GM12878 (cell line): ENCODE data around the gene EGFR. TPM values are rescaled to one million over a fixed set of nuclear protein-coding genes. Genes with fewer than 3 reads are reported as not detected.

Experiments used
- ATAC-seq: fragments of 200-7000 bp; cut with Tn5 transposase; 3 replicates; pipeline ENCODE4 v1.9.1; 2020; ENCODE audit warnings: mild to moderate bottlenecking, moderate library complexity
- BruUV-seq: library from RNA; stranded (reverse); fragments of 400-500 nt; replicated peaks from 2 replicates; lab custom pipeline; 2021; lab: Mats Ljungman, UMichigan
- CTCF ChIA-PET: fragments of 300-600 bp; sonication (Branson Sonifier 250); formaldehyde crosslinking; extraction: SDS; loops from one replicate; lab custom pipeline; 2021; ENCODE audit warnings: inconsistent platforms; lab: Yijun Ruan, JAX
- POLR2A ChIA-PET: fragments of 350-600 bp; formaldehyde crosslinking; extraction: SDS; loops from one replicate; lab custom pipeline; 2021; ENCODE audit warnings: inconsistent platforms; lab: Charles Lee
- RAD21 ChIA-PET: fragments of 300-600 bp; sonication (Branson Sonifier 250); formaldehyde crosslinking; loops from one replicate; lab custom pipeline; 2023; ENCODE audit warnings: antibody characterized with exemption; ENCODE audit not compliant: unreplicated experiment; lab: Charles Lee
- SMC1A ChIA-PET: fragments of 300-600 bp; sonication (Branson Sonifier 250); formaldehyde crosslinking; loops from one replicate; lab custom pipeline; 2023; ENCODE audit not compliant: unreplicated experiment, uncharacterized antibody; lab: Charles Lee
- DNase-seq: peaks from one replicate; pipeline ENCODE4 v3.0.0-alpha.2; 2011; ENCODE audit warnings: low read depth, low spot score
- FAIRE-seq: peaks from 3 replicates; lab custom pipeline; 2011; peaks lifted over from hg19 to GRCh38; lab: Jason Lieb, UNC
- H2AFZ ChIP-seq: 2 replicates; pipeline ENCODE4 v1.6.0; 2011; ENCODE audit warnings: low read depth, low read length, control low read depth; ENCODE audit not compliant: control insufficient read depth
- H3K27ac ChIP-seq: 2 replicates; pipeline ENCODE4 v1.5.1; 2011; ENCODE audit warnings: control low read depth; ENCODE audit not compliant: control insufficient read depth, insufficient read depth
- H3K27me3 ChIP-seq, 2 experiments: replicated peaks in 1 of 2; 2 replicates each; pipeline versions ENCODE4 v1.6.0 to v1.6.1; 2011; ENCODE audit warnings: low read length in 1 of 2; ENCODE audit not compliant: control insufficient read depth in 2 of 2, insufficient read depth in 2 of 2
- H3K36me3 ChIP-seq, 2 experiments: 2 replicates each; pipeline ENCODE4 v1.5.1; 2011; ENCODE audit warnings: low read length in 1 of 2; ENCODE audit not compliant: control insufficient read depth in 2 of 2, insufficient read depth in 2 of 2
- H3K4me1 ChIP-seq: 2 replicates; pipeline ENCODE4 v1.6.1; 2011; ENCODE audit warnings: mild to moderate bottlenecking, low read length, moderate library complexity, mixed read lengths; ENCODE audit not compliant: control insufficient read depth, insufficient read depth
- H3K4me2 ChIP-seq: 2 replicates; pipeline ENCODE4 v1.6.0; 2011; ENCODE audit warnings: control low read depth; ENCODE audit not compliant: control insufficient read depth, insufficient read depth
- H3K4me3 ChIP-seq: fragments of 200-600 bp; sonication (generic); 2 replicates; pipeline ENCODE4 v1.5.1; 2016
- H3K79me2 ChIP-seq: 2 replicates; pipeline ENCODE4 v1.6.0; 2011; ENCODE audit warnings: low read length; ENCODE audit not compliant: control insufficient read depth, insufficient read depth
- H3K9ac ChIP-seq: 2 replicates; pipeline ENCODE4 v1.8.0; 2011; ENCODE audit warnings: low read length, control low read depth, mixed read lengths; ENCODE audit not compliant: control insufficient read depth, insufficient read depth
- H3K9me3 ChIP-seq: replicated peaks from 3 replicates; pipeline ENCODE4 v1.5.1; 2011; ENCODE audit warnings: mild to moderate bottlenecking, low read length; ENCODE audit not compliant: control insufficient read depth, insufficient read depth
- H4K20me1 ChIP-seq: 2 replicates; pipeline ENCODE4 v1.6.0; 2011; ENCODE audit not compliant: control insufficient read depth, insufficient read depth
- ASH2L ChIP-seq: fragments of 300-600, 200-600 bp; sonication (generic); IDR thresholded peaks from 2 replicates; pipeline ENCODE4 v1.6.1; 2017; ENCODE audit warnings: low read depth, mild to moderate bottlenecking, borderline replicate concordance
- ATF2 ChIP-seq: IDR thresholded peaks from 2 replicates; pipeline ENCODE4 v1.6.1; 2012; ENCODE audit warnings: low read length, inconsistent platforms
- BHLHE40 ChIP-seq, 2 experiments: fragments of 450-650 bp in 1 of 2; IDR thresholded peaks; 2 replicates each; pipeline ENCODE4 v1.6.1; 2011 to 2017; ENCODE audit warnings: low read depth in 2 of 2, borderline replicate concordance in 1 of 2, improper control_type of control experiment in 1 of 2, low read length in 1 of 2, mild to moderate bottlenecking in 1 of 2
- DPF2 ChIP-seq: fragments of 450-650 bp; IDR thresholded peaks from 2 replicates; pipeline ENCODE4 v1.6.1; 2017; ENCODE audit warnings: mild to moderate bottlenecking
- ETV6 ChIP-seq, 2 experiments: fragments of 450-650 bp in 1 of 2; IDR thresholded peaks in 1 of 2; conservative IDR thresholded peaks in 1 of 2; 2 replicates each; pipeline ENCODE4 v1.6.1; 2014; ENCODE audit warnings: antibody characterized with exemption in 1 of 2, borderline replicate concordance in 1 of 2, low read depth in 1 of 2, mild to moderate bottlenecking in 1 of 2, moderate library complexity in 1 of 2
- KAT2A ChIP-seq: conservative IDR thresholded peaks from 2 replicates; pipeline ENCODE4 v1.6.1; 2011; ENCODE audit warnings: low read depth, low read length; ENCODE audit not compliant: control insufficient read depth
- MAX ChIP-seq: IDR thresholded peaks from 2 replicates; pipeline ENCODE4 v1.6.1; 2012; ENCODE audit warnings: low read depth, low read length, improper control_type of control experiment
- MEF2A ChIP-seq: IDR thresholded peaks from 2 replicates; pipeline ENCODE4 v1.6.1; 2011; ENCODE audit warnings: low read depth, mild to moderate bottlenecking, low read length, moderate library complexity; ENCODE audit not compliant: insufficient read depth
- NFIC ChIP-seq: IDR thresholded peaks from 2 replicates; pipeline ENCODE4 v1.6.1; 2012; ENCODE audit warnings: low read depth, mild to moderate bottlenecking, inconsistent platforms, low read length, moderate library complexity
- POU2F2 ChIP-seq: IDR thresholded peaks from 3 replicates; pipeline ENCODE4 v1.6.1; 2011; ENCODE audit warnings: low read depth, mild to moderate bottlenecking, low read length, borderline replicate concordance
- SIN3A ChIP-seq: IDR thresholded peaks from 2 replicates; pipeline ENCODE4 v1.6.1; 2012; ENCODE audit warnings: low read depth, low read length, improper control_type of control experiment
- ZNF274 ChIP-seq: IDR thresholded peaks from one replicate; pipeline ENCODE4 v1.8.0; 2011; ENCODE audit not compliant: insufficient read length, insufficient read depth
- WGBS: methylation state at CpG from one replicate; pipeline ENCODE4 v1.1.6; 2016; ENCODE audit warnings: low lambda C conversion rate; ENCODE audit not compliant: insufficient replicate concordance, insufficient coverage; ENCODE audit errors: missing lambda C conversion rate; 5-methylcytosine and 5-hydroxymethylcytosine counted together
- in situ Hi-C: fragments of 300-500 bp; cut with MboI; formaldehyde crosslinking; loops from 9 replicates; pipeline ENCODE4 v1.14.3; 2018; ENCODE audit warnings: mixed read lengths
- intact Hi-C: fragments of 100-400 bp; cut with micrococcal nuclease; formaldehyde crosslinking; loops from one replicate; pipeline ENCODE4 v1.14.2; 2022; ENCODE audit not compliant: unreplicated experiment
- polyA plus RNA-seq, 11 experiments: library from polyadenylated mRNA; depleted of rRNA in 4 of 11; unstranded in 6 of 11; stranded (reverse) in 5 of 11; fragments of >200 nt; fragmentation: Nextera tagmentation in 4 of 11; fragmentation: Illumina TruSeq in 1 of 11; extraction: Ambion mirVana in 4 of 11; extraction: Trizol in 1 of 11; gene quantifications; 1 replicate in 1 of 11; 2 replicates in 10 of 11; pipeline versions ENCODE4 v1.2.1 to v1.2.3, GENCODE V29; 2011 to 2016; ENCODE audit warnings: inconsistent platforms in 2 of 11, missing spikeins in 2 of 11, low read depth in 1 of 11
- total RNA-seq, 4 experiments: library from RNA; depleted of rRNA in 3 of 4; stranded (reverse); fragments of >200 nt in 3 of 4; fragmentation: Illumina TruSeq in 1 of 4; extraction: Trizol in 1 of 4; gene quantifications; 2 replicates each; pipeline versions ENCODE4 v1.2.1 to v1.2.3, GENCODE V29; 2013 to 2021

The EGFR gene
- total and polyA plus RNA-seq, 10 of the 15 experiments (the other 5 are each of a cell fraction or from before 2014, with no cell fraction given): 0.01 to 0.31 TPM; not detected in 8

- no peak overlapping the region for H2AFZ ChIP-seq
- intact Hi-C loops (no loop called here), in situ Hi-C loops (no loop called here)
- SMC1A ChIA-PET: no interaction called here
- CTCF ChIA-PET: interaction anchor here (1.9 kb wide), 1 partner anchor 24 kb away, joined by 4 read pairs; no protein-coding TSS in a partner anchor
- POLR2A ChIA-PET: no interaction called here
- RAD21 ChIA-PET: no interaction called here
- no TSS peak for BruUV-seq
- no peak overlapping the region for H3K4me2 ChIP-seq
- 27% methylated on average over 7 of the region's 7 CpGs for WGBS
- DNase-seq: no peak
- no peaks in the 10 kb centered on the region; the same call in 1 of the 2 replicates for H4K20me1 ChIP-seq
- no peak for TF ChIP-seq SIN3A
- no peak for TF ChIP-seq MAX
- TF ChIP-seq MEF2A: no peak
- no peak for TF ChIP-seq ZNF274
- TF ChIP-seq ETV6 (conservative IDR thresholded peaks at IDR 0.05 in 1 of 2, IDR thresholded peaks at IDR 0.05 in 1 of 2; ENCODE audit: borderline replicate concordance in 1 of 2, low read depth in 1 of 2): no peak
- TF ChIP-seq NFIC: no peak
- TF ChIP-seq DPF2: no peak
- TF ChIP-seq ASH2L: no peak
- no peak for TF ChIP-seq BHLHE40 (IDR thresholded peaks at IDR 0.05; ENCODE audit: borderline replicate concordance in 1 of 2, low read depth in 2 of 2, low read length in 1 of 2)
- no peak for TF ChIP-seq KAT2A
- TF ChIP-seq ATF2: no peak
- TF ChIP-seq POU2F2: no peak
- H3K36me3 ChIP-seq: no peaks in the 10 kb centered on the region
- peaks cover 2 to 3% of the 10 kb centered on the region in 2 experiments; a peak in 2 of 4 replicates for H3K27me3 ChIP-seq
- H3K9me3 ChIP-seq: no peaks in the 10 kb centered on the region; the same call in 2 of the 3 replicates
- no peak overlapping the region for H3K9ac ChIP-seq
- no peaks in the 10 kb centered on the region for H3K79me2 ChIP-seq
- H3K27ac ChIP-seq: no peak overlapping the region
- no peak overlapping the region for H3K4me3 ChIP-seq
- H3K4me1 ChIP-seq: no peaks in the 10 kb centered on the region
- no peak for FAIRE-seq
- no peak for ATAC-seq
Observed at GRCh38 chr7:55231736-55232280, 213.0 kb downstream of the EGFR start.
